Type B pancreatic cell (in vitro differentiated cells): Measurements from ENCODE around the gene SMARCC1. TPM values are rescaled to one million over a fixed set of nuclear protein-coding genes. Genes with fewer than 3 reads are reported as not detected.
"Not testable (repeated sequence)": the region's sequence is repeated elsewhere in the genome, so short reads cannot be mapped to it uniquely, and the experiment has no call there.

Experiments used
- DNase-seq: peaks from one replicate; pipeline ENCODE4 v3.0.0; 2021; ENCODE audit warnings: mixed read lengths; ENCODE audit not compliant: unreplicated experiment; ENCODE audit errors: extremely low spot score
- H3K27ac Mint-ChIP-seq: 2 replicates; pipeline ENCODE4 v1.8.0; 2021; ENCODE audit warnings: mild to moderate bottlenecking, mixed read lengths
- H3K27me3 Mint-ChIP-seq: 2 replicates; pipeline ENCODE4 v1.8.0; 2021; ENCODE audit warnings: mixed read lengths
- H3K36me3 Mint-ChIP-seq: 2 replicates; pipeline ENCODE4 v1.8.0; 2021; ENCODE audit warnings: mixed read lengths
- H3K4me1 Mint-ChIP-seq: one replicate; pipeline ENCODE4 v1.8.0; 2021; ENCODE audit warnings: mixed read lengths; ENCODE audit not compliant: unreplicated experiment
- H3K4me3 Mint-ChIP-seq: 2 replicates; pipeline ENCODE4 v1.8.0; 2021; ENCODE audit warnings: mild to moderate bottlenecking, mixed read lengths
- H3K9me3 Mint-ChIP-seq: 2 replicates; pipeline ENCODE4 v1.8.0; 2021; ENCODE audit warnings: mixed read lengths
- total RNA-seq: library from RNA; stranded (reverse); gene quantifications from 2 replicates; pipeline ENCODE4 v1.2.1, GENCODE V29; 2021; ENCODE audit warnings: low replicate concordance
- TF ChIP-seq, protein P1 (sequence below): fragments of 200-600 bp; sonication (generic); conservative IDR thresholded peaks from 2 replicates; pipeline ENCODE4 v1.5.0; 2021; ENCODE audit warnings: antibody characterized with exemption, mild to moderate bottlenecking

Gene SMARCC1
- total RNA-seq, 1 donor from 2014 or later, result 200 TPM

GRCh38 chr3:47747558-47747957 lies 34.1 kb downstream of the SMARCC1 start:
- no peaks in the 10 kb centered on the region for H3K27me3 Mint-ChIP-seq
- H3K9me3 Mint-ChIP-seq, result peaks cover 3% of the 10 kb centered on the region
- H3K36me3 Mint-ChIP-seq, result peaks cover 11% of the 10 kb centered on the region
- TF ChIP-seq, protein P1, sequence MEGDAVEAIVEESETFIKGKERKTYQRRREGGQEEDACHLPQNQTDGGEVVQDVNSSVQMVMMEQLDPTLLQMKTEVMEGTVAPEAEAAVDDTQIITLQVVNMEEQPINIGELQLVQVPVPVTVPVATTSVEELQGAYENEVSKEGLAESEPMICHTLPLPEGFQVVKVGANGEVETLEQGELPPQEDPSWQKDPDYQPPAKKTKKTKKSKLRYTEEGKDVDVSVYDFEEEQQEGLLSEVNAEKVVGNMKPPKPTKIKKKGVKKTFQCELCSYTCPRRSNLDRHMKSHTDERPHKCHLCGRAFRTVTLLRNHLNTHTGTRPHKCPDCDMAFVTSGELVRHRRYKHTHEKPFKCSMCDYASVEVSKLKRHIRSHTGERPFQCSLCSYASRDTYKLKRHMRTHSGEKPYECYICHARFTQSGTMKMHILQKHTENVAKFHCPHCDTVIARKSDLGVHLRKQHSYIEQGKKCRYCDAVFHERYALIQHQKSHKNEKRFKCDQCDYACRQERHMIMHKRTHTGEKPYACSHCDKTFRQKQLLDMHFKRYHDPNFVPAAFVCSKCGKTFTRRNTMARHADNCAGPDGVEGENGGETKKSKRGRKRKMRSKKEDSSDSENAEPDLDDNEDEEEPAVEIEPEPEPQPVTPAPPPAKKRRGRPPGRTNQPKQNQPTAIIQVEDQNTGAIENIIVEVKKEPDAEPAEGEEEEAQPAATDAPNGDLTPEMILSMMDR, result no peak
- DNase-seq, result no peak
- no peak overlapping the region for H3K4me3 Mint-ChIP-seq
- H3K27ac Mint-ChIP-seq, result no peak overlapping the region
- no peaks in the 10 kb centered on the region for H3K4me1 Mint-ChIP-seq

- H3K27ac Mint-ChIP-seq, result no peak overlapping the region
- peaks cover 11% of the 10 kb centered on the region for H3K36me3 Mint-ChIP-seq
- TF ChIP-seq, protein P1, result no peak
Measured at GRCh38 chr3:47746264-47746663, 35.4 kb downstream of the SMARCC1 start.

GRCh38 chr3:47743855-47744254 lies 37.8 kb downstream of the SMARCC1 start:
- DNase-seq, result no peak
- peaks cover 9% of the 10 kb centered on the region for H3K36me3 Mint-ChIP-seq
- no peaks in the 10 kb centered on the region for H3K27me3 Mint-ChIP-seq
- no peaks in the 10 kb centered on the region for H3K4me1 Mint-ChIP-seq
- H3K9me3 Mint-ChIP-seq, result no peaks in the 10 kb centered on the region
- no peak overlapping the region for H3K4me3 Mint-ChIP-seq
- TF ChIP-seq, protein P1, result no peak
- no peak overlapping the region for H3K27ac Mint-ChIP-seq

More at GRCh38 chr3:47746264-47746663, 35.4 kb downstream of the SMARCC1 start:
- Mint-ChIP-seq H3K4me1 (no peaks in the 10 kb centered on the region), H3K9me3 (peaks cover 3% of the 10 kb centered on the region), H3K27me3 (no peaks in the 10 kb centered on the region), H3K4me3 (no peak overlapping the region)
- no peak for DNase-seq

GRCh38 chr3:47743352-47743751 lies 38.3 kb downstream of the SMARCC1 start:
- H3K4me3 Mint-ChIP-seq, H3K36me3 Mint-ChIP-seq, H3K9me3 Mint-ChIP-seq, H3K27me3 Mint-ChIP-seq, H3K27ac Mint-ChIP-seq, H3K4me1 Mint-ChIP-seq, DNase-seq: not testable (repeated sequence)

DNA sequence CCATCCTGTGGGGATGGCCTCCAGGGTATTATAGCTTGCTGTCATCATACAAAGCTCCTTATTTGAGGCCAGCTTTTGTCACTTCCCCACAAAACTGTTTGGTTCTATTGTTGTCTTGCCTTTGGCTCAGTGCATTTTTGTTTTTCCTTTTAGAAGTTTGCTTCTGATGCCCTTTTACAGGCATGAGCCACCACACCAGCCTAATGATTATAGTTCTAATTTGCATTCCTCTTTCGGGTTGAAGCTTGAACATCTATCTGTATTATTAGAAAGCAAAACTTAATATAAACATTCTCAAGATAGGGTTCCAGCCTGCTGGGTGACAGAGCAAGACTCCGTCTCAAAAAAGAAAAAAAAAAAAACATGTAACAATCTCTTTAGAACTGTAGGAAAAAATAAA lies 39.8 kb downstream of the SMARCC1 start:
- TF ChIP-seq, protein P1, result no peak
- Mint-ChIP-seq H3K9me3 (no peaks in the 10 kb centered on the region), H3K4me3 (no peak overlapping the region), H3K27me3 (no peaks in the 10 kb centered on the region), H3K27ac (no peak overlapping the region), H3K4me1 (no peaks in the 10 kb centered on the region), H3K36me3 (peaks cover 13% of the 10 kb centered on the region)
- DNase-seq, result no peak

GRCh38 chr3:47732143-47732542 lies 49.5 kb downstream of the SMARCC1 start:
- no peaks in the 10 kb centered on the region for H3K9me3 Mint-ChIP-seq
- H3K27me3 Mint-ChIP-seq, result no peaks in the 10 kb centered on the region
- TF ChIP-seq, protein P1, result no peak
- no peak overlapping the region for H3K27ac Mint-ChIP-seq
- H3K4me3 Mint-ChIP-seq, result no peak overlapping the region
- H3K36me3 Mint-ChIP-seq, result peaks cover 44% of the 10 kb centered on the region
- no peaks in the 10 kb centered on the region for H3K4me1 Mint-ChIP-seq
- no peak for DNase-seq
